GM12878 (cell line): ENCODE results near the gene SOX6. TPM values are rescaled to one million over a fixed set of nuclear protein-coding genes. Genes with fewer than 3 reads are reported as not detected.

Experiments used
- ATAC-seq: fragments of 200-7000 bp; cut with Tn5 transposase; 3 replicates; pipeline ENCODE4 v1.9.1; 2020; ENCODE audit warnings: mild to moderate bottlenecking, moderate library complexity
- BruUV-seq: library from RNA; stranded (reverse); fragments of 400-500 nt; replicated peaks from 2 replicates; lab custom pipeline; 2021; lab: Mats Ljungman, UMichigan
- CTCF ChIA-PET: fragments of 300-600 bp; sonication (Branson Sonifier 250); formaldehyde crosslinking; extraction: SDS; loops from one replicate; lab custom pipeline; 2021; ENCODE audit warnings: inconsistent platforms; lab: Yijun Ruan, JAX
- POLR2A ChIA-PET: fragments of 350-600 bp; formaldehyde crosslinking; extraction: SDS; loops from one replicate; lab custom pipeline; 2021; ENCODE audit warnings: inconsistent platforms; lab: Charles Lee
- RAD21 ChIA-PET: fragments of 300-600 bp; sonication (Branson Sonifier 250); formaldehyde crosslinking; loops from one replicate; lab custom pipeline; 2023; ENCODE audit warnings: antibody characterized with exemption; ENCODE audit not compliant: unreplicated experiment; lab: Charles Lee
- SMC1A ChIA-PET: fragments of 300-600 bp; sonication (Branson Sonifier 250); formaldehyde crosslinking; loops from one replicate; lab custom pipeline; 2023; ENCODE audit not compliant: unreplicated experiment, uncharacterized antibody; lab: Charles Lee
- DNase-seq: peaks from one replicate; pipeline ENCODE4 v3.0.0-alpha.2; 2011; ENCODE audit warnings: low read depth, low spot score
- FAIRE-seq: peaks from 3 replicates; lab custom pipeline; 2011; peaks lifted over from hg19 to GRCh38; lab: Jason Lieb, UNC
- H2AFZ ChIP-seq: 2 replicates; pipeline ENCODE4 v1.6.0; 2011; ENCODE audit warnings: low read depth, low read length, control low read depth; ENCODE audit not compliant: control insufficient read depth
- H3K27ac ChIP-seq: 2 replicates; pipeline ENCODE4 v1.5.1; 2011; ENCODE audit warnings: control low read depth; ENCODE audit not compliant: control insufficient read depth, insufficient read depth
- H3K27me3 ChIP-seq, 2 experiments: replicated peaks in 1 of 2; 2 replicates each; pipeline versions ENCODE4 v1.6.0 to v1.6.1; 2011; ENCODE audit warnings: low read length in 1 of 2; ENCODE audit not compliant: control insufficient read depth in 2 of 2, insufficient read depth in 2 of 2
- H3K36me3 ChIP-seq, 2 experiments: 2 replicates each; pipeline ENCODE4 v1.5.1; 2011; ENCODE audit warnings: low read length in 1 of 2; ENCODE audit not compliant: control insufficient read depth in 2 of 2, insufficient read depth in 2 of 2
- H3K4me1 ChIP-seq: 2 replicates; pipeline ENCODE4 v1.6.1; 2011; ENCODE audit warnings: mild to moderate bottlenecking, low read length, moderate library complexity, mixed read lengths; ENCODE audit not compliant: control insufficient read depth, insufficient read depth
- H3K4me2 ChIP-seq: 2 replicates; pipeline ENCODE4 v1.6.0; 2011; ENCODE audit warnings: control low read depth; ENCODE audit not compliant: control insufficient read depth, insufficient read depth
- H3K4me3 ChIP-seq: fragments of 200-600 bp; sonication (generic); 2 replicates; pipeline ENCODE4 v1.5.1; 2016
- H3K79me2 ChIP-seq: 2 replicates; pipeline ENCODE4 v1.6.0; 2011; ENCODE audit warnings: low read length; ENCODE audit not compliant: control insufficient read depth, insufficient read depth
- H3K9ac ChIP-seq: 2 replicates; pipeline ENCODE4 v1.8.0; 2011; ENCODE audit warnings: low read length, control low read depth, mixed read lengths; ENCODE audit not compliant: control insufficient read depth, insufficient read depth
- H3K9me3 ChIP-seq: replicated peaks from 3 replicates; pipeline ENCODE4 v1.5.1; 2011; ENCODE audit warnings: mild to moderate bottlenecking, low read length; ENCODE audit not compliant: control insufficient read depth, insufficient read depth
- H4K20me1 ChIP-seq: 2 replicates; pipeline ENCODE4 v1.6.0; 2011; ENCODE audit not compliant: control insufficient read depth, insufficient read depth
- BCL11A ChIP-seq: IDR thresholded peaks from 2 replicates; pipeline ENCODE4 v1.6.1; 2011; ENCODE audit warnings: low read depth, low read length
- FOS ChIP-seq: IDR thresholded peaks from 3 replicates; pipeline ENCODE4 v1.6.1; 2011; ENCODE audit warnings: borderline replicate concordance; ENCODE audit not compliant: insufficient read length; ENCODE audit errors: extremely low read depth
- GABPA ChIP-seq: IDR thresholded peaks from 2 replicates; pipeline ENCODE4 v1.6.1; 2014; ENCODE audit warnings: antibody characterized with exemption, low read depth, mild to moderate bottlenecking, inconsistent platforms
- HDAC6 ChIP-seq: fragments of 200-600 bp; sonication (generic); IDR thresholded peaks from one replicate; pipeline ENCODE4 v1.8.0; 2017; ENCODE audit warnings: antibody characterized with exemption; ENCODE audit not compliant: unreplicated experiment
- RBBP5 ChIP-seq: fragments of 200-600 bp; sonication (generic); conservative IDR thresholded peaks from 2 replicates; pipeline ENCODE4 v1.6.1; 2016
- REST ChIP-seq: IDR thresholded peaks from 2 replicates; pipeline ENCODE4 v1.6.1; 2012; ENCODE audit warnings: mild to moderate bottlenecking, low read depth, low read length
- SIN3A ChIP-seq: IDR thresholded peaks from 2 replicates; pipeline ENCODE4 v1.6.1; 2012; ENCODE audit warnings: low read depth, low read length, improper control_type of control experiment
- SREBF1 ChIP-seq: IDR thresholded peaks from 2 replicates; pipeline ENCODE4 v1.6.1; 2012; ENCODE audit warnings: mild to moderate bottlenecking, low read length
- ZBED1 ChIP-seq: IDR thresholded peaks from 2 replicates; pipeline ENCODE4 v1.6.1; 2016; ENCODE audit warnings: borderline replicate concordance
- ZNF274 ChIP-seq: IDR thresholded peaks from one replicate; pipeline ENCODE4 v1.8.0; 2011; ENCODE audit not compliant: insufficient read length, insufficient read depth
- WGBS: methylation state at CpG from one replicate; pipeline ENCODE4 v1.1.6; 2016; ENCODE audit warnings: low lambda C conversion rate; ENCODE audit not compliant: insufficient replicate concordance, insufficient coverage; ENCODE audit errors: missing lambda C conversion rate; 5-methylcytosine and 5-hydroxymethylcytosine counted together
- in situ Hi-C: fragments of 300-500 bp; cut with MboI; formaldehyde crosslinking; loops from 9 replicates; pipeline ENCODE4 v1.14.3; 2018; ENCODE audit warnings: mixed read lengths
- intact Hi-C: fragments of 100-400 bp; cut with micrococcal nuclease; formaldehyde crosslinking; loops from one replicate; pipeline ENCODE4 v1.14.2; 2022; ENCODE audit not compliant: unreplicated experiment
- polyA plus RNA-seq, 11 experiments: library from polyadenylated mRNA; depleted of rRNA in 4 of 11; unstranded in 6 of 11; stranded (reverse) in 5 of 11; fragments of >200 nt; fragmentation: Nextera tagmentation in 4 of 11; fragmentation: Illumina TruSeq in 1 of 11; extraction: Ambion mirVana in 4 of 11; extraction: Trizol in 1 of 11; gene quantifications; 1 replicate in 1 of 11; 2 replicates in 10 of 11; pipeline versions ENCODE4 v1.2.1 to v1.2.3, GENCODE V29; 2011 to 2016; ENCODE audit warnings: inconsistent platforms in 2 of 11, missing spikeins in 2 of 11, low read depth in 1 of 11
- total RNA-seq, 4 experiments: library from RNA; depleted of rRNA in 3 of 4; stranded (reverse); fragments of >200 nt in 3 of 4; fragmentation: Illumina TruSeq in 1 of 4; extraction: Trizol in 1 of 4; gene quantifications; 2 replicates each; pipeline versions ENCODE4 v1.2.1 to v1.2.3, GENCODE V29; 2013 to 2021

SOX6 gene
- total and polyA plus RNA-seq, 10 of the 15 experiments (the other 5 are each of a cell fraction or from before 2014, with no cell fraction given), result 0.03 to 0.71 (median 0.29) TPM; not detected in 4

DNA sequence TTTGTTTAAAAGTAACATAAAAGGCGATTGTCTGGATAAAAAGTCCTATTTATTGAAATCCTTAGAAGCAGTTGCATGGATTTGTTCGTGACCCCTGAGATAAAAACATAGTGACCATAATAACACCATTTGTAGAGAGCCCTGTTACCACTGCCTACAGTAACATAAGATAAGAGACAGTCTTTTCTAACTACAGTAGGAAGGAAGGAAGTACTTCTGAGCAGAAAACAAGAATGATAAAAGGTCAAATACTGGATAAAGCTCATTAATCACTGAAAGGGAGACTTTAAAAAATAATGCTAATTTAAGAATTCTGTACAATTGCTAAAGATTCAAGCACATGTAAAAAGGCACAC, 47.1 kb upstream of the SOX6 start:
- Histone ChIP-seq H3K4me1 (no peaks in the 10 kb centered on the region), H3K27me3 (no peaks in the 10 kb centered on the region), H3K9ac (no peak overlapping the region), H3K4me3 (no peak overlapping the region), H3K4me2 (no peak overlapping the region), H3K79me2 (no peaks in the 10 kb centered on the region), H3K9me3 (no peaks in the 10 kb centered on the region), H2AFZ (no peak overlapping the region), H3K36me3 (no peaks in the 10 kb centered on the region), H3K27ac (no peak overlapping the region)
- no TSS peak for BruUV-seq
- ChIA-PET CTCF (interaction anchor here (1.0 kb wide), 1 partner anchor 19 kb away, joined by 3 read pairs; no protein-coding TSS in a partner anchor), RAD21 (no interaction called here), POLR2A (no interaction called here), SMC1A (no interaction called here)
- no peak for FAIRE-seq
- intact Hi-C loops, result no loop called here
- 0% methylated on average over 2 of the region's 2 CpGs for WGBS
- DNase-seq, result no peak
- TF ChIP-seq HDAC6 (no peak), REST (no peak), GABPA (no peak), FOS (no peak), RBBP5 (no peak), ZNF274 (no peak), ZBED1 (no peak), SIN3A (no peak), SREBF1 (no peak), BCL11A (no peak)
- TF ChIP-seq, all 136 proteins: peak for 0
- ATAC-seq, result no peak
- in situ Hi-C loops, result no loop called here
- H4K20me1 ChIP-seq, result no peaks in the 10 kb centered on the region
